ENCODE results near the gene PRPF6. TPM values are rescaled to one million over a fixed set of nuclear protein-coding genes. Genes with fewer than 3 reads are reported as not detected.

Gene PRPF6
- total and polyA plus RNA-seq, 2 of the 13 experiments (the other 11 are each of a cell fraction or from before 2014, with no cell fraction given), result 63.7 to 101 TPM

GRCh38 chr20:64052987-64053840 is 72.3 kb downstream of the PRPF6 start (continued):
- TF ChIP-seq ZNF687 (CRISPR knock-in tag; IDR thresholded peaks at IDR 0.05), result peak; percentile 99
- TF ChIP-seq CBX5 (CRISPR knock-in tag; IDR thresholded peaks at IDR 0.05; ENCODE audit: borderline replicate concordance), result peak; percentile 54; the same call in 1 of the 2 replicates
- TF ChIP-seq ZNF407 (CRISPR knock-in tag; IDR thresholded peaks at IDR 0.05; ENCODE audit: not compliant biosample characterization), result no peak
- no peak; the same call in none of the 2 replicates for TF ChIP-seq MATR3 (CRISPR knock-in tag; IDR thresholded peaks at IDR 0.05)
- no peak for TF ChIP-seq ZNF430 (CRISPR knock-in tag; IDR thresholded peaks at IDR 0.05)
- TF ChIP-seq ZNF512 (CRISPR knock-in tag; IDR thresholded peaks at IDR 0.05), result peak; percentile 15; the same call in 1 of the 2 replicates
- TF ChIP-seq ZNF710 (CRISPR knock-in tag; IDR thresholded peaks at IDR 0.05; ENCODE audit: borderline replicate concordance), result peak; percentile 36; the same call in 1 of the 2 replicates
- no peak for TF ChIP-seq NCOA1 (CRISPR knock-in tag; IDR thresholded peaks at IDR 0.05)
- TF ChIP-seq ZNF747 (CRISPR knock-in tag; IDR thresholded peaks at IDR 0.05; ENCODE audit: borderline replicate concordance), result no peak
- no peak; the same call in 1 of the 2 replicates for TF ChIP-seq TOPORS (CRISPR knock-in tag; IDR thresholded peaks at IDR 0.05)
- TF ChIP-seq XRCC5 (optimal IDR thresholded peaks at IDR 0.05; ENCODE audit: low read length), result peak; percentile 85

Measured in HepG2 (cell line).